ENCODE measurements around the gene AIG1.
"Not testable (repeated sequence)": the region's sequence is repeated elsewhere in the genome, so short reads cannot be mapped to it uniquely, and the experiment has no call there.

The AIG1 gene

GRCh38 chr6:143058987-143059386, 1.7 kb upstream of the AIG1 start:
- DNase-seq = no peak

- DNase-seq = no peak
Observed at GRCh38 chr6:143059663-143060353, 881 bp upstream of the AIG1 start.

GRCh38 chr6:143060354-143060805, 309 bp upstream of the AIG1 start:
- peak; percentile 88 for DNase-seq

GRCh38 chr6:143061597-143062385, 1.1 kb downstream of the AIG1 start:
- DNase-seq = no peak

- DNase-seq = no peak
Observed at GRCh38 chr6:143062551-143062950, 1.9 kb downstream of the AIG1 start.

GRCh38 chr6:143063631-143064030, 2.9 kb downstream of the AIG1 start:
- no peak for DNase-seq

GRCh38 chr6:143064271-143064670, 3.6 kb downstream of the AIG1 start:
- DNase-seq = no peak

- DNase-seq = no peak
Observed at GRCh38 chr6:143064951-143065683, 4.4 kb downstream of the AIG1 start.

GRCh38 chr6:143068001-143068400, 7.3 kb downstream of the AIG1 start:
- DNase-seq = no peak

- DNase-seq = no peak
Observed at GRCh38 chr6:143074101-143074500, 13.4 kb downstream of the AIG1 start.

- DNase-seq = no peak
Observed at GRCh38 chr6:143074670-143075318, 14.1 kb downstream of the AIG1 start.

- DNase-seq = no peak
Observed at GRCh38 chr6:143078468-143079324, 18.0 kb downstream of the AIG1 start.

- no peak for DNase-seq
Observed at GRCh38 chr6:143079325-143079640, 18.6 kb downstream of the AIG1 start.

GRCh38 chr6:143082274-143082673, 21.6 kb downstream of the AIG1 start:
- not testable (repeated sequence) for DNase-seq

- DNase-seq = not testable (repeated sequence)
Observed at GRCh38 chr6:143084019-143084418, 23.3 kb downstream of the AIG1 start.

GRCh38 chr6:143087335-143087734, 26.6 kb downstream of the AIG1 start:
- DNase-seq = not testable (repeated sequence)

- no peak for DNase-seq
Observed at GRCh38 chr6:143087856-143088255, 27.2 kb downstream of the AIG1 start.

- no peak for DNase-seq
Observed at GRCh38 chr6:143090314-143091044, 29.8 kb downstream of the AIG1 start.

- no peak for DNase-seq
Observed at GRCh38 chr6:143092768-143093167, 32.1 kb downstream of the AIG1 start.

- no peak for DNase-seq
Observed at GRCh38 chr6:143093290-143093689, 32.6 kb downstream of the AIG1 start.

- no peak for DNase-seq
Observed at GRCh38 chr6:143096403-143096802, 35.7 kb downstream of the AIG1 start.
